Measurements from ENCODE around the gene ASB2.

Gene ASB2

GRCh38 chr14:93884950-93885349, 91.4 kb downstream of the ASB2 start:
- in situ Hi-C loops (cut with MboI; ENCODE audit: low sequenced_read_pairs), result no loop called here
